GM12892 (cell line): ENCODE measurements around the gene FKTN.
"Not testable (repeated sequence)": the region's sequence is repeated elsewhere in the genome, so short reads cannot be mapped to it uniquely, and the experiment has no call there.

ENCODE experiments used
- DNase-seq: peaks from one replicate; pipeline ENCODE4 v3.0.0; 2011; ENCODE audit not compliant: insufficient read length
- FAIRE-seq: peaks from 2 replicates; lab custom pipeline; 2011; peaks lifted over from hg19 to GRCh38; lab: Jason Lieb, UNC
- POLR2A ChIP-seq: IDR thresholded peaks from 2 replicates; pipeline ENCODE4 v1.6.1; 2011; ENCODE audit warnings: low read depth, low read length, control low read depth
- POLR2AphosphoS5 ChIP-seq: IDR thresholded peaks from 2 replicates; pipeline ENCODE4 v1.6.1; 2011; ENCODE audit warnings: low read depth, low read length, control low read depth
- TAF1 ChIP-seq: IDR thresholded peaks from 2 replicates; pipeline ENCODE4 v1.6.1; 2011; ENCODE audit warnings: low read depth, mild to moderate bottlenecking, control low read depth, low read length, borderline replicate concordance

FKTN gene

DNA sequence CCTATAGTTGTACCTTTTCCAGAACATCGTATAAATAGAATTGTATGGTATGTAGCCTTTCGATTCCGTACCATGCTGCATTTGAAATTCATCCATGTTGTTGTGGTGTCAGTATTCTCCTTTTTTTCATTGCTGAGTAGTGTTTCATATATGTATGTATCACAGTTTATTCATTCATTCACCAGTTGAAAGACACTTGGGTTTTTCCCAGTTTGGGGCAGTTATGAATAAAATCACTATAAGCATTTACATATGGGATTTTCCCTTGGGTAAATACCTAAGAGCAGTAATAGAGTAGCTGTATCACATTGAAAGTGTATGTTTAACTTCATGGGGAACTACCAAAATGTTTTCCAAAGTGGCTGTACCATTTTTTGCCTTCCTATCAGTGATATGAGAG is 16.1 kb upstream of the FKTN start:
- TF ChIP-seq POLR2A (no peak), POLR2AphosphoS5 (no peak), TAF1 (no peak)
- DNase-seq (no peak), FAIRE-seq (peak; percentile 69)

DNA sequence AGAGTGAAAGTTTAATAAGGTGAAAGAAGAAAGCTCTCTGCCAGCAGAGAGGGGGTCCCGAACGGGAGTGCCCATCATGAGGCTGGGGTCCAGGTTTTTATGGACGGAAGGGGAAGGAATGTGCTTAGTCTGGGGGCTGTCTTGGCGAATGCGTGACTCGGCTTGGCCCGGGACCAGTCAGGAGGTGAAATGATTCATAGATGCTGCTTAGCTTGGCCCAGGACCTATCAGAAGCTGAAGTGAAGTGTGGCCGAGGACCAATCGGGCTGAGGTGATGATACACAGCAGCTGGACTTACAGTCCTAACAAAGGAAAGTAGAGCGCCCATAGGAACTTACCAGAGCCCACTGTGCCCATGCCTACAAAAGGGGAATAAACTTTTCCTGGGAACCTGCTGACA is 3.9 kb upstream of the FKTN start:
- TF ChIP-seq POLR2A (no peak), TAF1 (no peak), POLR2AphosphoS5 (no peak)
- FAIRE-seq = no peak

DNA sequence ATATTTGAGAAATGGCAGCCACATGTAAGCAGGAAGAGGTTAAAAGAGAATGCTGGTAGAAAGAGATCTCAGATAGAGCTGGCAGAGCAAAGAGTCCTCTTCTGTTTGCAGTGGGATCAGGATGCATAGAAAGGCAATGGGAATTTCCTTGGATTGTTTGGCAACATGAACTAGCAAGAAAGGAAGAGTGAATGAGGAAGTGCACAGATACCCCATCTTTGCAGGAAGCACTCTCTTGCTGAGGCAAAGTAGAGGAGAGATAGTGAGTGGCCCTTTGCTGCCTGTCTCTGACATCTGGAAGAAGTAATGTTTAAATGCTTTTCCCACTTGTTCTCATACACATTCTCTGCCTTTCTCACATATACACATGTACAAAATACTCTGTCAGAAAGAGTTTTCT is 14.5 kb downstream of the FKTN start:
- DNase-seq (no peak), FAIRE-seq (no peak)
- TF ChIP-seq TAF1 (no peak), POLR2A (no peak), POLR2AphosphoS5 (no peak)

More for the DNA sequence above, 3.9 kb upstream of the FKTN start:
- no peak for DNase-seq

DNA sequence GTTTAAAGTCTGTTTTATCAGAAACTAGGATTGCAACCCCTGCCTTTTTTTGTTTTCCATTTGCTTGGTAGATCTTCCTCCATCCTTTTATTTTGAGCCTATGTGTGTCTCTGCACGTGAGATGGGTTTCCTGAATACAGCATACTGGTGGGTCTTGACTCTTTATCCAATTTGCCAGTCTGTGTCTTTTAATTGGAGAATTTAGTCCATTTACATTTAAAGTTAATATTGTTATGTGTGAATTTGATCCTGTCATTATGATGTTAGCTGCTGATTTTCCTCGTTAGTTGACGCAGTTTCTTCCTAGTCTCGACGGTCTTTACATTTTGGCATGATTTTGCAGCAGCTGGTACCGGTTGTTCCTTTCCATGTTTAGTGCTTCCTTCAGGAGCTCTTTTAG is 22.0 kb downstream of the FKTN start:
- DNase-seq, FAIRE-seq: not testable (repeated sequence)

DNA sequence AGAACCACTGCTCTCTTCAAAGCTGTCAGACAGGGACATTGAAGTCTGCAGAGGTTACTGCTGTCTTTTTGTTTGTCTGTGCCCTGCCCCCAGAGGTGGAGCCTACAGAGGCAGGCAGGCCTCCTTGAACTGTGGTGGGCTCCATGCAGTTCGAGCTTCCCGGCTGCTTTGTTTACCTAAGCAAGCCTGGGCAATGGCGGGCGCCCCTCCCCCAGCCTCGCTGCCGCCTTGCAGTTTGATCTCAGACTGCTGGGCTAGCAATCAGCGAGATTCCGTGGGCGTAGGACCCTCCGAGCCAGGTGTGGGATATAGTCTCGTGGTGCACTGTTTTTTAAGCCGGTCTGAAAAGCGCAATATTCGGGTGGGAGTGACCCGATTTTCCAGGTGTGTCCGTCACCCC is 23.6 kb downstream of the FKTN start:
- not testable (repeated sequence) for DNase-seq

DNA sequence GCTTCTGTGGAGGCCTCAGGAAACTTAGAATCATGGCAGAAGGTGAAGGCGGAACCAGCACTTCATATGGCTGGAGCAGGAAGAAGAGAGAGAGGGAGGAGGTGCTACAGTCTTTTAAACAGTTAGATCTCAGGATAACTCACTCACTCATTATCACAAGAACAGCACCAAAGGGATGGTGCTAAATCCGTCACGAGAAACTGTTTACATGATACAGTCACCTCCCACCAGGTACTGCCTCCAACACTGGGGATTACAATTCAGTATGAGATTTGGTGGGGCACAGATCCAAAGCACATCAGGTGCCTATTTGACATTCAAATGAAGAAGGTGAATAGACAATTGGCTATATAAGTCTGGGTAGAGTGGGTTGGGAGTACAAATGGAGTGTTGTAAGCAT is 35.2 kb downstream of the FKTN start:
- TF ChIP-seq TAF1 (no peak), POLR2AphosphoS5 (no peak), POLR2A (no peak)
- DNase-seq (no peak), FAIRE-seq (no peak)

More for the DNA sequence above, 23.6 kb downstream of the FKTN start:
- FAIRE-seq = not testable (repeated sequence)

DNA sequence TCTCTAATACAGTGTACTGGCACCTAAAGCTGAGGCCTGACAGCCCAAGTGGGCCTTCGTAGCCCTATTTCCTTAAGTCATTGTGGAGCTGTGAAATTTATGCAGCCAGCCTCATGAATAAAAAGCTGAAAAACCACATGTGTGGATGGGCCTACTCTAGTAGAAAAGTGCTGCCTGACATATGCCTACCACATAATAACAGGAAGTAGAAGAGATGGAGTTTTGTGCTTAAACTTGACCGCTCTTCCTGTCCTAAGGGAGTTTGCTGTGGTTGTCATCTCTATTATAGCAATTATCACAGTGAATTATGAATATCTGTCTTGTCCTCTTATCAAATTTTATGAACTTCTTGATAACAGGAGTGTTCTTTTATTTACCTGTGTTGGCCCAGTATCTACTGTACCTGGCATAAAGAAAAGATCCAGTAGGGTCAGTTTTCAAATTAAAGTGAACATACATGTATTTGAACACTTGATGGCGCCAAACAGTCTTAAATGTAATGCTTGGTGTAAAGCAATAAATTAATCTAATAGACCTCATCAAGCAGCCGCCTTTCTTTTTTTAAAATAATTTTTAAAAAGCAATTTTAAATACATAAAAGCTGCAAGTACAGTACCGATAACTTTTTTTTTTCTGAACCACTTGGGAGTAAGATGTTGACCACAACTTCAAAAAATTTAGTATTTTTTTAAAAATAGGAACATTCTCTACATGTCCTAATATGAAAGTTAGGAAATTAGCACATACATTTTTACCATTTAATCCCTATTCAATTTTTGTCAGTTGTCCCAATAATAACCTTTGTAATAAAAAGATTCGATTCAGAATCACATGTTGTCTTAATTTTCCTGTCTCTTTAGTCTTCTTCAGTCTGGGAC is 51.0 kb downstream of the FKTN start:
- TF ChIP-seq POLR2AphosphoS5 (no peak), TAF1 (no peak), POLR2A (no peak)
- DNase-seq = no peak
- peak; percentile 81 for FAIRE-seq

DNA sequence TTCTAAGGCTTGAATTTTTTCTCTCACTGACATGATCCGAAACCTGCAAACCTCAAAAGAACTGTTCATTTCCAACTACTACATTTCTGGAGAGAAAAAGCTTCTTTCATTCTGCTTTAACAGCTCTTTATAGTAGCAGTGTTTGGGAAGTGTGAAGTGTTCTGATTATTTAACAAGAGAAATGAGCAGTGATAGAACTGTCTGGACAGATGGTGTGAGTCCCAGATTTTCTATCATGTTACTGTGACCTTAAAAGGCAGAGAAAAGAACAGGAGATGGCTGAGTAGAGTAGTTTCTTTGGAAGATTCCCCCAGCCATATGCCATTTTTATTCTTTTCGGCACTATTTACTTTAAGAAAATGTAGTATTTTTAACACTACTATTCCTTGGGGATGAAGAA is 63.1 kb downstream of the FKTN start:
- no peak for DNase-seq
- no peak for FAIRE-seq
- no peak for TF ChIP-seq TAF1
- TF ChIP-seq POLR2AphosphoS5 = no peak
- TF ChIP-seq POLR2A = no peak

DNA sequence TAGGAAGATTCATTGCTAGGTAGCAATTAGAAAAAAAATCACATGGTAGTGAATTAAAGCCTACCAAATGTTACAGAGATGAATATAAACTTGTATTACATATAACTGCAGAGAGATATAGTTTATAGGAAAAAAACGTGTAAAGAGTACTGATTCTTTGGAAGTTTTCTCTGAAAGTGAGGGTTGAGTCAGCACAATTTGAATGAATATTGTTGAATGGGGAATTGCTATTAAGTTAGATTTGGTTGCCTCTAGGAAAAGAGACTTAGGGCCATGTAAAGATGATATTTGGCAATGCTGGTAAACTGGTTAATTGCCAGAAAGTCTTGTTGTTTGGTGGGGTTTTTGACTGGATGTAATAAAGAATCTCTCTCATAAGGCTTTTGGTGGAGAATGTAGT is 67.2 kb downstream of the FKTN start:
- no peak for FAIRE-seq
- DNase-seq = no peak
- TF ChIP-seq TAF1 = no peak
- no peak for TF ChIP-seq POLR2AphosphoS5
- no peak for TF ChIP-seq POLR2A

DNA sequence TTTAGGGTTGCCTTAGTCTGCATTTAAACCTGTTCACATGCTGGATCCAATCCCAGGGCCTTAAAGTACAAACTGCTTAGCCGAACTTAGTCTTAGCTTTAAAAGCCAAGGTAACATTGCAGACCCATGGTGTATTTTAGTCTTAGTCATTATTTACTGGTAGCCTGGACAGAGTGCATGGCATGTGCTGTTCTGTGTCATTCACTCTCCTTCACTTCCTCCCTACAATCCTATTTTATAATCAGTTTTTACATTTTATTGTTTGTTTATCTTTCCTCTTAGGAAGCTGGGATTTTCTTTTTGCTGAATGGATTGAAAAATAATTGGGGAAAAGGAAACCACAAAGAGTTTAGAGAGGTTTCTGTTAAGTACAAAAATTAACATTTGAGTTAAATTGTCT is 74.9 kb downstream of the FKTN start:
- DNase-seq (no peak), FAIRE-seq (no peak)
- TF ChIP-seq POLR2AphosphoS5 = no peak
- TF ChIP-seq TAF1 = no peak
- TF ChIP-seq POLR2A = no peak

DNA sequence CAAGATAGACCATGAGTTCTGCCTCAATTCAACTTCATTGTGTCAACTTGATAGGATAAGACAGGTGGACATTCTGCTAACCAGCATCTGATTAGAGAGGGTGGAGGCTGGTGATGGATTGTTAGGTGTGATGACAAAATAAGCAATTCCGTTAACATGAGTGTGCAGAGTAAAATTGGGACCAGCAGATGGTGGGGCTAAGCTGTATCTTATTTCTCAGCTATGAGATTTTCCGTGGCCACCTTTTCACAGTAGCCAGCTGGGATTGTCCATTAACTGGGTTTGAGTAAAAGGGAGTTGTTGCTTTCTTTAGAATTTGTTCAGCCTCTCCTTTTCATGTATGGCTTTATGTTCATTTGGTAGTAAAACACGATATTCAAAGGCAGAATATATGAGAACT is 75.5 kb downstream of the FKTN start:
- no peak for FAIRE-seq
- TF ChIP-seq TAF1 (no peak), POLR2AphosphoS5 (no peak), POLR2A (no peak)
- DNase-seq = no peak

DNA sequence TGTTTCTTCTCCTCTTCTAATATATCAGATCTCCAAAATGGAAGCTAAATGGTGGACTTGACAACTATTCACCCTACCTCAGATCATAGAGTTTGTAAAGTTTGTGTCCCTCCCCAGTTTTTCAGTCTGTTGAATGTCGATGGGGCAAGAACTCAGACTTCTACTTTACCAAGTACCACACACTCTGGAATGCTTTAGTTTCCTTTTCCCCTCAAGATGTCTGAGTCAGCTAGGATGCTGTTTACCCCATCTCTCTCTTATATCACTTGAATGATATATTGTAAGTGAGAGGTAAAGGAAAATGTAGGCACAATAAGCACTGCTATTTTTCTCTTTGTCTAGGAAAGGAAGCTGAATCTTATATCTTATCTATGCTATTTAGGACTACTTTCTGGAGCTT is 78.4 kb downstream of the FKTN start:
- TF ChIP-seq POLR2AphosphoS5 (no peak), POLR2A (no peak), TAF1 (no peak)
- FAIRE-seq (no peak), DNase-seq (no peak)

DNA sequence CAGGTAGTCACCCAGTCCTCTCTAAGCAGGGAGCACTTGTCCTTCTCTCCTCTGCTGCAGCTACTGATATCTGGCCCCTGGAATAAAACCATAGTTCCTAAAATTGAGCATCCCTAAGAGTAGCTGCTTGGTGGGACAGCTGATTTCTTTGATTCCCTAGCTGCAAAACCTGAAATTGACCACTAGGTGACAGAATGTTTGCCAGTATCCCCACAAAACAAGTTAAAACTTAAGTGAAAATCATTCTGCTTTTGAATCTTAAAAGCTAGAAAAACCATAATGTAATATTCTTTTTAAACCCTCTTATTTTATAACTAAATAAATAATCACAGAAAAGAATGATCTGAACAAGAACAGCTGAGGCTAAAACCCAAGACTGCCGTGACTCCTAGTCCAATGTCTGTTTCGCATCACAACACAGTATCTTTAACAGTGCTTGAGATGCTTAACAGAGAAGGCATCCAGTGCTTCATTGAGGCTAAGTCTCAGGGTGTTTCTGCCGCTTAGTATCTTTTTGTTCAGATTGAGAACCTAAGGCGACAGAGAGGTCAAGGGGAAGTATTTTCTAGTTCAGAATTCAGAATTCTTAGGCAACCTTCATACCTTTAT is 80.0 kb downstream of the FKTN start:
- TF ChIP-seq POLR2A (no peak), TAF1 (no peak), POLR2AphosphoS5 (no peak)
- no peak for FAIRE-seq
- DNase-seq = no peak
